NCI-H2171 treated with DMSO at 0.1 percent for 48 hours (cell line): ENCODE results near the gene AICDA.
"Not testable (repeated sequence)": the region's sequence is repeated elsewhere in the genome, so short reads cannot be mapped to it uniquely, and the experiment has no call there.

Experiments
- DNase-seq: peaks from one replicate; lab custom pipeline; 2025; lab: John Stamatoyannopoulos, UW

The AICDA gene

GRCh38 chr12:8609061-8609570, 3.5 kb downstream of the AICDA start:
- peak; percentile 67 for DNase-seq

DNA sequence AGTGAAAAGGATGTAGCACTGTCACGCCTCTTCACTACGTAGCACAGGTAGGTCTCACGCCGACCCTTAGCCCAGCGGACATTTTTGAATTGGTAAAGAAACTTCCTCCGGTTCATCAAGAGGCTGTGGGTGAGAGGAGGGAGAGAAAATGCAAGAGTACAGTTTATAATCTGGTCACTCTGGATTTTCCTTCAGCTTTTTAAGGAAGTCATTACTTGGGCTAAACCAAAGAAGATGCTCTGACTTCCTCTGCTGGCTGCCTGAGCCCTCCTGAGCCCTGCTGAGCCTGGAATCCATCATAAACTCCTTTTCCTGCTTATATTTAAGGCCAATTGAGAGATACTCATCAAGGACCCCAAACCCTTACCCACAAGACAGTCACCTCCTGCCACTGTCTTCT, 5.8 kb downstream of the AICDA start:
- no peak for DNase-seq

DNA sequence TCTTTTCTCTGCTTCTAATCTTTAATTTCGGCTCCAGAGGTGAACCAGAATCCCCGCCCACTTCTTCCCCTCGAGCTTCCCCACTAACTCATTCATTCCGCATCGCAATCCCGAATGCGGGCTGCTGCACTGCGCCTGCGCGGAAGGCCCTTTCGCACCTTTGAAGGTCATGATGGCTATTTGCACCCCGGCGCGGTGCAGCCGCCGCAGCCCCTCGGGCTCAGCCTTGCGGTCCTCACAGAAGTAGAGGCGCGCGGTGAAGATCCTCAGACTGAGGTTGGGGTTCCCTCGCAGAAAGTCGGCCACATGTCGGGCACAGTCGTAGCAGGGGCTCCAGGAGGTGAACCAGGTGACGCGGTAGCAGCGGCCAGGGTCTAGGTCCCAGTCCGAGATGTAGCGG, 7.6 kb downstream of the AICDA start:
- DNase-seq, result no peak

GRCh38 chr12:8603856-8604255, 8.8 kb downstream of the AICDA start:
- DNase-seq, result no peak

DNA sequence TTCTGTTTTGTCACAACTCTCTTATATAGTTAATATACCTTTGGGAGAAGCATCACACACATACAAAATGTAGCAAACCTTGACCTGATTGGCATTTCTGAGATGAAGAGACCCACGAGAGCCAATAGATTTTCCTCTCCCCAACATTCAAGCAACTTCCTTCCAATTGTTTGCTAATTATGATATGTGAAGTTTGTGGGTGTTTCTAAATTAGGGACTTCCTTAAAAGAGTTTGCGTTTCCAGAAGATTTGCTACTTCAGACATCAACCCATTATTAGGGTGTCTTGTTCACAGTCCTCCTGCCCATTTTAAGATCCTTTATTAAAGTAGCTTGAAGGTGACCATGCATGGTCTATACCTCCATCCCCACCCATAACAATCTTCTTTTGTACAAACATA, 9.4 kb downstream of the AICDA start:
- DNase-seq, result no peak

DNA sequence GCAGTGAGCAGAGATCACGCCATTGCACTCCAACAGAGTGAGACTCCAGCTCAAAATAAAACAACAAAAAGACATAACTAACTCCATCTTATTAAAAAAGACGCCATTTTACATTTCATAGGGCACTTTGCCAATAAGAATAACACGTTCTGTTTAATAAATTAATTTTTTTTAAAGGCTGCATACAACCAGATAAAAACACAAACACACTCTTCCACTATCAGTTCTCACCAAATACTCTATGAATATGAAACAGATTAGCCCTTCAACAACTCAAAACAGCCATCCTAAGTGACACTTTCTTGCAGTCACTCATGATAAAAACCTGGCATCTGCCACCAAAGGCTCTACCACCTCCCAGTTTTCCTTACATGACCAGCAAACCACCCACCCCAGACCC, 16.1 kb downstream of the AICDA start:
- DNase-seq, result no peak

DNA sequence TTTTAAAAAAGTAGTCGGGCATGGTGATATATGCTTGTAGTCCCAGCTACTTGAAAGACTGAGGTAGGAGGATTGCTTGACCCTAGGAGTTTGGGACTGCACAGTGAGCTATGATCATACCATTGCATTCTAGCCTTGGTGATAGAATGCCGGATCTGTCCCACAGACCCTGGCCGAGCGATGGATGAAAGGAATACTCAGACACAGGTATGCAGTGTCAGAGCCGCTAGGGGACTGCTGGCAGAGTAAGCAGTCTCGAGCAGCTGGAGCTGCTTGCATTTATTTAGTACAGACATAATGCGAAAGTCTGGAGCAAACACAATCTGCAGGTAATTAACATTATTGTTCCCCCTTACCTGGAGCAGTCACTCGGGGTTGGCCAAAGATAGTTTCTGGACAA, 18.6 kb downstream of the AICDA start:
- DNase-seq, result no peak

- no peak for DNase-seq
These were observed 19.4 kb downstream of the AICDA start for GRCh38 chr12:8593246-8593645.

GRCh38 chr12:8590842-8591545, 21.7 kb downstream of the AICDA start:
- DNase-seq, result no peak

- DNase-seq, result no peak
These were observed 23.0 kb downstream of the AICDA start for GRCh38 chr12:8589679-8590078.

DNA sequence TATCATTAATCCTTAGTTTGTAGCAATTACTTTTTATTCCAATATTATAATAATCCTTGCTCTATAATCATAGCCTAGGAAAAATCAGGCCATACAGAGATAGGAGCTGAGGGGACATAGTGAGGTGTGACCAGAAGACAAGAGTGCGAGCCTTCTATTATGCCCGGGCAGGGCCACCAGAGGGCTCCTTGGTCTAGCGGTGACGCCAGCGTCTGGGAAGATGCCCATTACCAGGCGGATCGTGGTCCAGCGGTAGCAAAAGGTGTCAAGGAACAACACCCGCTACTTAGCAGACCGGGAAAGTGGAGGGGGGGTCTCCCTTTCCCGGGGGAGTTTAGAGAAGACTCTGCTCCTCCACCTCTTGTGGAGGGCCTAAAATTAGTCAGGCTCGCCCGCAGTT, 28.2 kb downstream of the AICDA start:
- DNase-seq, result not testable (repeated sequence)

- DNase-seq, result no peak
These were observed 28.7 kb downstream of the AICDA start for GRCh38 chr12:8584004-8584403.

DNA sequence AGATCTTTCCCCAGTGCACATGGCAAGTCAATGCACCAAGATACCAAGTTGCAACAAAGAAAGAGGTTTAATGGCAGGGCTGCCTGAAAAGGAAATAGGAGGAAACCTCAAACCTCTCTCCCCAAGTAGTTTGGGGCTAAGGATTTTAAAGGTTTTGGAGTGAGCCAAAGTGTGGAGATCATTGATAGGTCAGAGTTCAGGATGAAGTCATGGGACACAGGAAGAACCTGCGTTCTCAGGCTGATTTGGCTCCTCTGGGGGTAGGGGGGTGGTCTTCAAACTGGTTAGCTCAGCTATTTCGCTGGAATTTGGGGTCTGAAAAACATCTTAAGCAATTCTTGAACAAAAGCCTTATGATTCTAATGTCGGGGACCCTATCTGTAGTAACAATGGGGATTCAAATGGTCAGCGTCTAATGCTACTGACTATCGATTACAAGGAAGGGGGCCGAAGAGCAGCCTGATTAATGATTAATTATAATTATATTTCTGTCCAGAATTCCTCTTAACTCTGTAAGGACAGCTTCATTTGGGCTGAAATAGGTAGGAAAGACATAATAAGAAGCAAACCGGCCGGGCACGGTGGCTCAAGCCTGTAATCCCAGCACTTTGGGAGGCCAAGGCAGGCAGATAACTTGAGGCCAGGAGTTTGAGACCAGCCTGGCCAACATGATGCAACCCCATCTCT, 31.4 kb downstream of the AICDA start:
- no peak for DNase-seq

DNA sequence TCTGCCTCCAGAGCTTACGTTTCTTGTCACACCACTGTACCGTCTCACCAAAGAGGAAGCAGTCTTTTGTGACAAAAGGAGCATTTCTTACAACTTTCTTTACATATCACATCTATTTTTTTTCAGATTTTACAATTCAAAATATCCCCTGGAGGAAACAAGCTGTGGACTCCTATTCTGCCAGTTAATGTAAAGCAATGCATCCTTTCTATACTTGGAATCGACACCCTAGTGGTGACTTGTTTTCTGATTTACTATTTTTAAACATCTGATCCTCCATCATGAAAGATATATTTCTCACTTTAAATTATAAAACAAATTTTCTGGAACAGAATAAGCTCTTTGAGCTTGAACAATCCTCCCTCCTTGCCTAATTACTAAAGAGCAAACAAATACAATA, 34.8 kb downstream of the AICDA start:
- DNase-seq, result no peak

DNA sequence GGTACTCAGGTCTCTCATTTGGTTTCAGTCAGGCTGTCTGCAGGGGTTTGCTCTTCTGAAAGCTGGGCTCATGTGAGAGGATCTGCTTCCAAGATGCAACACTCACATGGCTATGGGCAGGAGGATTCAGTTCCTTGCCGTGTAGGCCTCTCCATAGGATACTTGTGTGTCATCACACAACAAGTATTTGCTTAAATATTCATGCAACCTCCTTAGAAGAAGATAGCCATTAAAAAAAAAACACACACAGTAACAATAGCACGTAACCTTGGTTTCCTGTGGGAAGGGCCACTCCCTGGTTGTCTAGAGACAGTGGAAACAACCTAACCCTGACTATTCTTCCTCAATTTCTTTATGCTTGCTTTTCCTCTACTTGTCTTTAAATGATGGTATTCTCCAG, 40.2 kb downstream of the AICDA start:
- DNase-seq, result no peak

- DNase-seq, result no peak
These were observed 46.1 kb downstream of the AICDA start for GRCh38 chr12:8566525-8566924.

DNA sequence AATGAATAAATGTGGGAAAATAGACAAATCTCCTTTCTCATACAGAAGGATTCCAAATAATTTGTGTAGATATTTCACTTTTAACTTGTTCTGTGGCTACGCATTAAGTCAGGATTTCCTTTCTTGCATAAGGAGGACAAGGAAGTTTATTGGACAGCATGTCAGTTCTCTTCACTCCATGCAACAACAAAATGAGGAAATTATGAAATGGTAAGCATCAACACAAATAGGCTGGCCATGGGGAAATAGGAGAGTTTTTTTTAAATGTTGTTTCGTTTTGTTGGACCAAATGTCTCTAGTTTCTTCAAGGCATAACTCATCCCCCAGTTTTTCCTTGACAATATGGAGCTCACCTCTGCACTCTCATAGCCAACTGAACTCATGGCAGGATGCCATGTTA, 46.6 kb downstream of the AICDA start:
- DNase-seq, result not testable (repeated sequence)

GRCh38 chr12:8564656-8565055, 48.0 kb downstream of the AICDA start:
- DNase-seq, result no peak

GRCh38 chr12:8563356-8563755, 49.3 kb downstream of the AICDA start:
- no peak for DNase-seq

- peak; percentile 39 for DNase-seq
These were observed 50.3 kb downstream of the AICDA start for GRCh38 chr12:8562310-8562709.

DNA sequence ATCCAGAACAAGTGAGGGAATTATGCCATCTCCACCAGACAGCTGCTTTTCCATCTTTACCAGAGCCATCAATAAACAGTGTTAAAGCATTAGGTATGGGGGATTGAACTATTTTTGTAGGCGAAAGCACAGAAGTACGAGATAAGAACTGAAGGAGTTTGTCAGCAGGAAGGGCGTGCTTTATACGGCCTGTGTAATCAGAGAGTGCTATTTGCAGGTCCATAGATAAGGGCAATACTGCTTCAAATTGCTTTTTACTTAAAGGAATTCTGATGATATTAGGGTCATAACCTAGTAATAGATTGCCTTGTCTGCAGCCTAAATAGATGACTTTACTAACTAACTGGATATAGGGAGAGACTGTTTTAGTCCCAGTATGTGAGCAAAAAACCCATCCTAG, 51.6 kb downstream of the AICDA start:
- DNase-seq, result no peak

DNA sequence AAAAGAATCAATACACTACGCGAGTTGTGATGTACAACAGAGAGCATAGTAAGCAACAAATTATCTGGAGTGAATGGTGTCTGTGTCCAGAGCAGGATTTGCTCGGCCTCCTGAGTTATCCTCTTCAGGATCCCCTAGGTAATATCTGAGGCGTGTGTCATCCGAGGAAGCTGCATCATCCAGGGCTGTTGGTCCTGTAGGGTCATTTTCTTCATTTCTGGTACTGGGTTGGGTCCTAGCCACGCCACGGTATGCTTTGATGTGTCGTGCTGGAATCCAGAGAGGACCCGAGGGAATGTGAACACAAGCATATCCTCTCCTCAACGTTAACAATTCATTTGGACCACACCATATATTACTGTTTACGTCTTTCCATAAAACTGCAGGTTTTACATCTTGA, 53.0 kb downstream of the AICDA start:
- DNase-seq, result no peak

DNA sequence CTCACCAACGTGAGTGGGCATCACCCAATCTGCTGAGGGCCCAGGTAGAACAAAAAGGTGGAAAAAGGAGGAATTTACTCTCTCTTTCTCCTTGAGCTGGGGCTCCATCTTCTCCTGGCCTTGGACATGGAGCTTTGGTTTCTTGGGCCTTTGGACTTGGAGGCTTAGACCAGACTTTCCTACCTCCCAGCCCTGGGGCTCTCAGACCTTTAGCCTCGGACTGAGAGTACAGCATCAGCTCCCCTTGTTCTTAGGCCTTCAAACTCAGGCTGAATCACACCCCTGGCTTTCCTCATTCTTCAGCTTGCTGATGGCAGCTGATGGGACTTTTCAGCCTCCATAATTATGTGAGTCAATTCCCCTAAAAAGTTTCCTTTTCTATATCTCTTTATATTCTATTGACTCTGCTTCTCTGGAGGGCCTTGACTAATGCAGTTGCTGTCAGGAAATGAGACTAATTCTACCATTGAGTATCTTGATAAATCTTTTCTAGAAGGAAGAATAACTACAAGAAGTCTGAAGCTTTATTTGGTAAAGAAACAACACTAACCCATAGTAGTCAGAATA, 56.0 kb downstream of the AICDA start:
- no peak for DNase-seq
